Activated CD4-positive, CD25-positive, alpha-beta regulatory T cell treated with anti-CD3 and anti-CD28 coated beads, Interleukin-2, amount 50 U/mL, for 24 hours (primary cell): ENCODE results near the gene FAM72A.
"Not testable (repeated sequence)": the region's sequence is repeated elsewhere in the genome, so short reads cannot be mapped to it uniquely, and the experiment has no call there.

ENCODE experiments used
- ATAC-seq, 2 donors: fragments of 150-1000 bp; cut with Tn5 transposase; one replicate each; pipeline ENCODE4 v1.10.0; 2021; ENCODE audit warnings: mild to moderate bottlenecking in 1 of 2, moderate library complexity in 1 of 2

FAM72A gene

GRCh38 chr1:206215600-206216392 is 13.2 kb upstream of the FAM72A start:
- not testable (repeated sequence) for ATAC-seq

- not testable (repeated sequence) for ATAC-seq
These were observed 8.2 kb upstream of the FAM72A start for GRCh38 chr1:206210802-206211201.

- not testable (repeated sequence) for ATAC-seq
These were observed 2.9 kb upstream of the FAM72A start for GRCh38 chr1:206205569-206205968.

- not testable (repeated sequence) for ATAC-seq
These were observed 2.2 kb upstream of the FAM72A start for GRCh38 chr1:206204871-206205270.

- ATAC-seq, result not testable (repeated sequence)
These were observed 1.5 kb upstream of the FAM72A start for GRCh38 chr1:206204159-206204511.

- peak; percentile 0 for ATAC-seq
These were observed 922 bp upstream of the FAM72A start, which contains the start of gene SRGAP2 for GRCh38 chr1:206203364-206204158. TSS of gene SRGAP2 (plus strand) at chr1:206203541. CDS start at chr1:206205971, 2,430 bp downstream.

DNA sequence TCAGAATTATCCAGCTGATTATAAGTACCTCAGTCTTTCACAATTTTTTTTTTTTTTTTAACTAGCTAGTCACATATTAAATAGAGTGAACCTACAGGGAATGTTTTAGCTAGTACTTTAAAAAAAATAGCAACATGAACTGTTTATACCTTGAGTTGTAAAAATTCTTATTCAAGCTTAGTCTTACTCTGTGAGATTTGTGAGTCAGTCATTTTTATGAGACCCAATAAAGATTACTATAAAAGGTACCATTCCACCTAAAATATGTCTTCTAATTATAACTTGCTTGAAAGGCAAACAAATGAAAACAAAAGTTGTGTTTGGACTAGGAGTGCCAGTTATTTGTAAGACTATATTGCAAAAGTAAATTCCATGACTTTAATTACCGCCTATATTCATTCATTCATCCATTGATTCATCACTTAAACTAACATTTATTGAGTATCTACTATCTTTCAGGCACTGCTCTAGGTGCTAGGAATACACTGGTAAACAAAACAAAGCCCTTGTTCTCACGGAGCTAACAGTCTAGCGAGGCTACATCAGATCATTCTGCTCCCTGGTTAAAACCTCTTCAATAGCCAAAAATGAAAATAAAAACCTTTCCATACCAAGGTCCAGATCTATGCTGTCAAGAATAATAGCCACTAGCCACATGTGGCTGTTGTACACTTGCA is 5.8 kb downstream of the FAM72A start:
- not testable (repeated sequence) for ATAC-seq

DNA sequence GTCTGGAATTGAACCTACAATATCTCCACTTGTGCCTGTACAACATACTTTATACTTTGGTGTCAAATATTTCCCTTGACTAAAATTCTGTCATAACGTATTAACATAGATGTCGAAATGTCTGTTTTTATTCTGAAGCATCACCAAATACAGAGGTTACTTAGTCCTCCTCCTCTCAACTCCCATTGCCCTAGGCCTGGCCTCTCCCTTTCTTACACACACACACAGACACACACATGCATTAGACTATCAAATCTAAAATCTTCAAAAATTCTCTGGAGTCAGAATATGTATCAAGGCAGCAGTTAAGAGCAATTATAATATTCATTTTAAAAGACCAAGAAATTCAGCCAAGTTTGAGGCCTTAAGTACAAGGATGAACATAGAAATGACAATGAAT is 7.5 kb downstream of the FAM72A start:
- ATAC-seq, result not testable (repeated sequence)

GRCh38 chr1:206186826-206187225 is 15.8 kb downstream of the FAM72A start:
- ATAC-seq, result not testable (repeated sequence)

GRCh38 chr1:206185778-206186177 is 16.9 kb downstream of the FAM72A start:
- not testable (repeated sequence) for ATAC-seq

GRCh38 chr1:206183788-206184187 is 18.9 kb downstream of the FAM72A start:
- ATAC-seq, result not testable (repeated sequence)

DNA sequence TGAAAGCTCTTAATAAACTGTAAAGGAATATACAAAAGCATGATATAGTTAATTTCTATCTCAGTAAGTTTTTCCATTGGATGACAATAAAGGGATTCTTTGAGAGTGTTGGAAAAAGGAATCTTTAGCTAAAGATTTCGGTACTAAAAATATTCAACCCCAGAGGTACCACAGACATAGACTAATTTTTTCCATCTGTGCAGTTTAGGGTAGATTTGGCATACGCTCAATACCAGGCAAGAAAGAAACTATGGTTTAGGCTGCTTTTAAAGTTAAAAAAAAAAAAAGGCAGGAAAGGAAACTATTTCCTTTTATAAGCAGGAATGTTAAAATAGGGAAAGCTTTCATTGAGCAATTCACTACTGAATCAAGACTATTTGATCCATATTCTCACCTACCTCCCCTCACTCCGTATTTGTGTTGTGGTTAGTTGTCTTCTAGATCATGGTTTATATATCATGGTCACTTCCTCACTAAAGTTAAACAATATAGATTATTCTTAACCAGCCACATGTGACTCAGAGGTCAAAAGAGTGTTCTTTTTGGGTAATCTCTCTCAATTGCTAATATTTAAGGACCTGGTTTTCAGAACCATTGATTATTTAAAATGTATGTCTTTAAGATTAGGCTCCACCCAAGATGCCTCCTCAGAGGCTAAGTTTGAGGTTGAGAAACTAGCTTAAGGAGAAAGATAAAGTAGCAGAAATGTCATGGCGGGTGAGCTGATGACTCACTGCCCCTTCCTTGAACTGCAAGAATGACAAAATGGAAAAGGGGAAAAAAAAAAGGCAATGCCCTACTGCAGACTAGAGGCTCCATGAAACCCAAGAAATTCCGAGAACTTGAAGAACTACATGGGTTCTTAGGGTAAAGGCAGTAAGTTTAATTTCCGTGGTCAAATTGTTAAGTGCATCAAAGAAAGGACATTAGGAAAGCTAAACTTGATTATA is 20.0 kb downstream of the FAM72A start:
- peak; percentile 28 to 55 for ATAC-seq

GRCh38 chr1:206179666-206180065 is 23.0 kb downstream of the FAM72A start:
- not testable (repeated sequence) for ATAC-seq

DNA sequence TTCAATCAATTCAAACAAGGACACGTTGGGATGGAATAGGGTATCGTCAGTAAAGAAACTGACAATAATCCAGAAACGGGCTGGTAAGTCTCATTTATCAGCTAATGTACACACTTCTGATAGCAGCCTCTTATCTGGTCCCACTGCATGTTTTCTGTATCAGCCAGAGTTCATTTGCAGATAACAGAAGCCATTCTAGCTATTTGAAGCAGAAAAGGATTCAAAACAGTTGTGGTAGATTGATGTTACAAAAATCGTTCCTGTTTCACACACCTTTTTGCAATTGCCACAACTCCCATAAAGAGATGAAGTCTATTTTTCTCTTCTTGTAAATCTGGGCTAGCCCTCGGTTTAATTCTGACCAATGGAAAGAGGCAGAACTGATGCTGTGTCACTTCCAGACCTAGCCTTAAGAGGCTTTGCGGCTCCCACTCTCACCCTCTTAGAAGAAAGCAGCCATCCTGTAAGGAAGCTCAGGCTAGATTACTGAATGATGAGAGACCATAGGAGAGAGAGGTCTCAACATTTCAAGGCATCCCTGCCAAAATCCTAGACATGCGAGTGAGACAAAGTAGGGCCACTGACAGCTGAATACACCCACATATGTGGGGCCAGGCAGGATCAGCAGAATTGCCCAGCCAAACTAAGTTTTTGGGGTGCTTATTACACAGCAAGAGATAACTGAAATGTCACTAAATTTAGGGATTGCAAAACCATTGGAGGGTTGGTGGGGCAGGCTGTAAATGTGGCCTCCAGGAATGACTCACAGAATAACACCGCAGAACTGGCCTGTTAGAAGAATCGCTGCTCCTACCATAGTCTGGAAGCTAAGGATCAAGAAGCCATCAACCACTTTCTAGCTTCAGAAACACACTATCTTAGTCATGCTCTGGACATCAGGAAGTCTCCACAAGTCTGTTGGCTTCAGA is 24.3 kb downstream of the FAM72A start:
- not testable (repeated sequence) for ATAC-seq

DNA sequence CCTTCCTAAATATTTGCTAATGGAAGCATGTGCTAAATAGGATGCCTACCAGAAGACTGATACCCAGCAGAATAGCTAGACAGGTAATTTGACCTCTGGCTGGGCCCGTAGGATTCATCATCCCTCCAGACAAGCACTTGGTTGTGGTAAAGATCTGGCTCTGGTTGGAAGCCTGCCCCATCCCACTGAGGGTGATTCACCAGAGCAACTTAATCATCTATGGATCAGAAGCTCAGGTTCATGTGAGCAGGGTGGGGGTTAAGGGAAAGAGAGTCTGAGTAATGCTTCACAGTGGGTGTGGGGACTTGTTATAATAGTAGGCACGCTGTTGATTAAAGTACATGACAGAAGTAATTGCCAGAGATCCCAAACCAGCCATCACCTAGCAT is 26.5 kb downstream of the FAM72A start:
- ATAC-seq, result not testable (repeated sequence)

- not testable (repeated sequence) for ATAC-seq
These were observed 27.1 kb downstream of the FAM72A start for GRCh38 chr1:206175459-206176113.

- ATAC-seq, result not testable (repeated sequence)
These were observed 28.3 kb downstream of the FAM72A start for GRCh38 chr1:206174182-206174868.

DNA sequence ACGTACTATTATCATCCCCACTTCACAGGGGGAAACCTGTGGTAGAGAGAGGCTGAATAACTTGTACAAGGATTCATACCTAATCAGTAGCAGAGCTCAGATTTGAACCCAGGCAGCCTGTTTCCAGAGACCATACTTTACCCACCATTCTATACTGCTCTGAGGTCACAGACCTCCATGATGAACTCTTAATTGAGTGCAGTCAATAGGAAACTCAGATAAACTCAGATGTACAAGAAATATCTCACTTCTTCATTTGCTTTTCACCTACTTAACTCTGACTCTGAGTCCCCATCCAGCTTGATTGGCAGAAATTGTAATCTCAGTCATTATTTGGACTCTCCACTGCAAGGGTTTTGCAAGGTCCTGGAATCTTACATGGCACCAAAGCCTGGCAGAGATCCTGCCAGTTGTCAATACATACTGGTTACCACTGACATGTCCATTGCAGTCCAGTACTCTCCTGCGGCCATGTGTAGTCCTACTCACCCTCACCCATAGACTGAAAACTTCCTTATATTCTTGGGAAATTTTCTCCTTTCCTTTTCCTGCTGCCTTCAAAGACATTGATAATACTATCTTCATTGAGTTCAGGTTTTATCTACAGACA is 29.4 kb downstream of the FAM72A start:
- not testable (repeated sequence) for ATAC-seq

DNA sequence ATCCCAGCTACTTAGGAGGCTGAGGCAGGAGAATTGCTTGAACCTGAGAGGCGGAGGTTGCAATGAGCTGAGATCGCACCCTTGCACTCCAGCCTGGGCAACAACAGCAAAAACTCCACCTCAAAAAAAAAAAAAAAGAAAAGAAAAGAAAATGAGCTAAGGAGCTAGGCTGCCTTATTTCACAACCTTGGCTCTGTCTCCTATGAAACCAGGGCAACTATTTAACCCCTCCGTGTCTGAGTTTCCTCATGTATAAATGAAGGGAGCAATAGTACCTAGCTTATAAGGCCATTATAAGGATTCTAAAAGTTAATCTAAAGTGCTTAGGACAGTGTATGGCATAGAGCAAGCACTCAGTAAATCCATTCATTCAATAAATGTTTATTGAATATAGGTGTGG is 32.8 kb downstream of the FAM72A start:
- ATAC-seq, result not testable (repeated sequence)
